Large intestine (tissue), 3 donors: ENCODE data around the gene PATL2. TPM values are rescaled to one million over a fixed set of nuclear protein-coding genes. Genes with fewer than 3 reads are reported as not detected.
A peak's percentile ranks its signal among the peaks of the same experiment; 100 is the strongest.
"Not testable (repeated sequence)": the region's sequence is repeated elsewhere in the genome, so short reads cannot be mapped to it uniquely, and the experiment has no call there.

Source experiments
- DNase-seq, 2 donors: peaks; one replicate each; pipeline versions ENCODE4 v3.0.0 to v3.0.0-alpha.2; 2013
- H3K27ac ChIP-seq: one replicate; pipeline ENCODE4 v1.5.1; 2013; ENCODE audit warnings: low read length
- H3K27me3 ChIP-seq: 2 replicates; pipeline ENCODE4 v1.6.1; 2013; ENCODE audit warnings: low read length; ENCODE audit not compliant: control insufficient read depth, insufficient read depth
- H3K36me3 ChIP-seq: 2 replicates; pipeline ENCODE4 v1.6.1; 2013; ENCODE audit warnings: low read length; ENCODE audit not compliant: control insufficient read depth, insufficient read depth
- H3K4me1 ChIP-seq: one replicate; pipeline ENCODE4 v1.6.1; 2013; ENCODE audit warnings: low read length; ENCODE audit not compliant: control insufficient read depth, insufficient read depth
- H3K4me3 ChIP-seq: one replicate; pipeline ENCODE4 v1.5.1; 2013; ENCODE audit warnings: low read length
- H3K9me3 ChIP-seq: one replicate; pipeline ENCODE4 v1.6.1; 2013; ENCODE audit warnings: mild to moderate bottlenecking, low read depth, low read length, moderate library complexity; ENCODE audit not compliant: control insufficient read depth
- WGBS: methylation state at CpG from one replicate; pipeline ENCODE4 v1.1.5; 2013; ENCODE audit warnings: low lambda C conversion rate; ENCODE audit not compliant: insufficient coverage; 5-methylcytosine and 5-hydroxymethylcytosine counted together
- polyA plus RNA-seq: library from polyadenylated mRNA; unstranded; fragments of 120-200 nt; gene quantifications from one replicate; pipeline ENCODE4 v1.2.1, GENCODE V29; 2013

PATL2 gene
- polyA plus RNA-seq, 1 donor, result 2.3 TPM

- Histone ChIP-seq H3K36me3 (peaks cover 4% of the 10 kb centered on the region), H3K27me3 (no peaks in the 10 kb centered on the region), H3K4me3 (peak overlapping the region; percentile 94), H3K27ac (peak overlapping the region; percentile 100), H3K9me3 (no peaks in the 10 kb centered on the region), H3K4me1 (peaks cover 15% of the 10 kb centered on the region)
- WGBS, result 20% methylated on average over 3 of the region's 21 CpGs
- no peak for DNase-seq
These were observed 18.4 kb upstream of the PATL2 start for GRCh38 chr15:44729408-44730127.

- Histone ChIP-seq H3K4me1 (peaks cover 15% of the 10 kb centered on the region), H3K36me3 (peaks cover 4% of the 10 kb centered on the region), H3K27ac (peak overlapping the region; percentile 100), H3K9me3 (no peaks in the 10 kb centered on the region), H3K4me3 (peak overlapping the region; percentile 94), H3K27me3 (no peaks in the 10 kb centered on the region)
- 0% methylated on average over 1 of the region's 36 CpGs for WGBS
- DNase-seq, result peak; percentile 98 to 100
These were observed 17.7 kb upstream of the PATL2 start for GRCh38 chr15:44728576-44729407.

GRCh38 chr15:44728232-44728575 lies 17.1 kb upstream of the PATL2 start:
- DNase-seq, H3K27me3 ChIP-seq, H3K36me3 ChIP-seq, H3K9me3 ChIP-seq: not testable (repeated sequence)
- Histone ChIP-seq H3K4me1 (peaks cover 15% of the 10 kb centered on the region), H3K4me3 (peak overlapping the region; percentile 94), H3K27ac (peak overlapping the region; percentile 100)
- WGBS, result no CpG with 5 or more reads among the region's 5 CpGs

GRCh38 chr15:44727485-44728231 lies 16.5 kb upstream of the PATL2 start:
- no peaks in the 10 kb centered on the region for H3K27me3 ChIP-seq
- no peak overlapping the region for H3K4me3 ChIP-seq
- peaks cover 4% of the 10 kb centered on the region for H3K36me3 ChIP-seq
- H3K9me3 ChIP-seq, result no peaks in the 10 kb centered on the region
- H3K4me1 ChIP-seq, result peaks cover 15% of the 10 kb centered on the region
- H3K27ac ChIP-seq, result peak overlapping the region; percentile 100
- WGBS, result 100% methylated on average over 1 of the region's 6 CpGs
- no peak for DNase-seq

GRCh38 chr15:44726568-44727484 lies 15.7 kb upstream of the PATL2 start:
- DNase-seq, result peak; percentile 77 to 88
- WGBS, result no CpG with 5 or more reads among the region's 5 CpGs
- Histone ChIP-seq H3K9me3 (no peaks in the 10 kb centered on the region), H3K4me3 (no peak overlapping the region), H3K36me3 (peaks cover 4% of the 10 kb centered on the region), H3K4me1 (peaks cover 15% of the 10 kb centered on the region), H3K27ac (peak overlapping the region; percentile 100), H3K27me3 (no peaks in the 10 kb centered on the region)

- Histone ChIP-seq H3K27ac (peak overlapping the region; percentile 100), H3K4me3 (no peak overlapping the region), H3K27me3 (no peaks in the 10 kb centered on the region), H3K4me1 (peaks cover 15% of the 10 kb centered on the region), H3K9me3 (no peaks in the 10 kb centered on the region), H3K36me3 (no peaks in the 10 kb centered on the region)
- WGBS, result 47% methylated on average over 2 of the region's 7 CpGs
- no peak for DNase-seq
These were observed 15.0 kb upstream of the PATL2 start for GRCh38 chr15:44726136-44726535.

GRCh38 chr15:44722011-44722410 lies 10.9 kb upstream of the PATL2 start:
- no CpG with 5 or more reads among the region's 2 CpGs for WGBS
- no peak overlapping the region for H3K27ac ChIP-seq
- peaks cover 18% of the 10 kb centered on the region for H3K36me3 ChIP-seq
- no peak for DNase-seq
- H3K27me3 ChIP-seq, result no peaks in the 10 kb centered on the region
- no peak overlapping the region for H3K4me3 ChIP-seq
- H3K9me3 ChIP-seq, result peaks cover 5% of the 10 kb centered on the region
- H3K4me1 ChIP-seq, result peaks cover 7% of the 10 kb centered on the region

GRCh38 chr15:44720460-44721176 lies 9.5 kb upstream of the PATL2 start:
- no peaks in the 10 kb centered on the region for H3K4me1 ChIP-seq
- no peaks in the 10 kb centered on the region for H3K27me3 ChIP-seq
- H3K36me3 ChIP-seq, result peaks cover 31% of the 10 kb centered on the region
- peaks cover 5% of the 10 kb centered on the region for H3K9me3 ChIP-seq
- H3K4me3 ChIP-seq, result no peak overlapping the region
- DNase-seq, result no peak
- H3K27ac ChIP-seq, result no peak overlapping the region
- no CpG with 5 or more reads among the region's 4 CpGs for whole genome bisulfite sequencing

- DNase-seq, H3K27ac ChIP-seq, H3K4me3 ChIP-seq, H3K4me1 ChIP-seq, H3K27me3 ChIP-seq, H3K9me3 ChIP-seq: not testable (repeated sequence)
- no CpG with 5 or more reads among the region's 8 CpGs for WGBS
- peaks cover 37% of the 10 kb centered on the region for H3K36me3 ChIP-seq
These were observed 8.9 kb upstream of the PATL2 start for GRCh38 chr15:44720000-44720435.
